NK-92 treated with Interleukin-12 subunit alpha and Interleukin-12 subunit beta, amount 100 ng/mL, for 24 hours (cell line): ENCODE results near the gene MKLN1.

Experiments used
- DNase-seq: peaks from one replicate; lab custom pipeline; 2025; lab: John Stamatoyannopoulos, UW

The MKLN1 gene

DNA sequence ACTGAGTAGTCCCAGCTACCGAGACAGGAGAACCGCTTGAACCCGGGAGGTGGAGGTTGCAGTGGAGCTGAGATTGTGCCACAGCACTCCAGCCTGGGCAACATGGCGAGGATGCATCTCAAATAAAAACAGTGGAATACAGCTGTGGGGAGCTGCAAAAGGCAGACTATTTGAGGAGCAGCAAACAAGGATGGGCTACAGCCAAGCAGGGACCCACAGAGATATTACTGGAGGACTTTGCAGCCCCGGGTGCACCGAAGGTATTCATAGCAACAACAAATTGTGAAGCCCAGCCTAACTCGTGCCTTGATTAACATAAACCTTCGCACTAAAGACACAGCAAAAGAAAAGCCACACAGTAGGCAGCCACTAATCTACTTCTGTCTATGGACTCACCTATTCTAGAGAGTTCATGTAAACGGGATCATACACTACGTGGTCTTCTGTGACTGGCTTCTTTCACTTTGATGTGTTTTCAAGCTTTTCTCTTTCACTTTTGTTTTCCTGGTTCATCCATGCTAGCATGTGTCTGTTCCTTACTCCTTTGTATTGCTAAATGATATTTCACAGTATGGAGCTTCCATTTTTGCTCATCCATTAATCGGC, 194.8 kb downstream of the MKLN1 start:
- no peak for DNase-seq

- DNase-seq: no peak
Measured at GRCh38 chr7:131524115-131524514, 196.4 kb downstream of the MKLN1 start.

DNA sequence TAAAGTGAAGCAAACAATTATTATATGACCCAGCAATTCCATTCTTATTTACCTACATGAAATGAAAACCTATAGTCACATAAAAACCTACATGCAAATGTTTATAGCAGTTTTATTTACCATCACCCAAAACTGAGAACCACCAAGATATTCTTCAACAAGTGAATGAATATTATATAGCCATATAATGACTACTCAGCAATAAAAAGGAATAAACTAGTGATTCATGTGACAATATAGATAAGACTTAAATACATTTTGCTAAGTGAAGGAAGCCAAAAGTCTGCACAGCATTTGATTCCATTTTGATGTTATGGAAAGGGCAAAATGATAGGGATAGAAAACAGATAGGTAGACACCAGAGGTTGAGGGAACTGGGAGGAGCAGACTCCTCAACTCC, 197.0 kb downstream of the MKLN1 start:
- no peak for DNase-seq

DNA sequence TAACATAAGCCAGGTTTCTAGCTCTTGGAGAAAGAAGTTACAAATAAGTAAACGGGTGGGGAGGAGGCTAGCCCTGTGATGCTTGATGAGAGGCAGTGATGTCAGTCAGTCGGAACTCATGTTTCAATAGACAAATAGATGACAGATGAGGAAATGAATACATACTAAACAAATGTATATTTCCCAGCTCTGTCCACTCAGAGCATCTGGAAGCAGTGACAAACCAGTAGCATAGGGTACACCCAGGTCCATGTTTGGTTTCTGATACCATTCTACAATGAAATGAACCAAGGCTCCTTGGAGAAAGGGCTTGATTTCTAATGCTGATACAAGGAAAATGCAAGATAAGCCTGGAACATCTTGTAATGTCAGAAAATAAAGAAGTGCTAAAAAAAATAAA, 198.1 kb downstream of the MKLN1 start:
- DNase-seq: no peak

- DNase-seq: no peak
Measured at GRCh38 chr7:131527456-131527855, 199.8 kb downstream of the MKLN1 start.

GRCh38 chr7:131529179-131529578, 201.5 kb downstream of the MKLN1 start:
- DNase-seq: no peak

GRCh38 chr7:131529617-131530016, 201.9 kb downstream of the MKLN1 start:
- DNase-seq: no peak

- DNase-seq: no peak
Measured at GRCh38 chr7:131530137-131530536, 202.5 kb downstream of the MKLN1 start.

GRCh38 chr7:131532570-131533091, 205.0 kb downstream of the MKLN1 start:
- DNase-seq: no peak

GRCh38 chr7:131533151-131533559, 205.5 kb downstream of the MKLN1 start:
- DNase-seq: no peak

- no peak for DNase-seq
Measured at GRCh38 chr7:131533566-131534561, 206.2 kb downstream of the MKLN1 start.

DNA sequence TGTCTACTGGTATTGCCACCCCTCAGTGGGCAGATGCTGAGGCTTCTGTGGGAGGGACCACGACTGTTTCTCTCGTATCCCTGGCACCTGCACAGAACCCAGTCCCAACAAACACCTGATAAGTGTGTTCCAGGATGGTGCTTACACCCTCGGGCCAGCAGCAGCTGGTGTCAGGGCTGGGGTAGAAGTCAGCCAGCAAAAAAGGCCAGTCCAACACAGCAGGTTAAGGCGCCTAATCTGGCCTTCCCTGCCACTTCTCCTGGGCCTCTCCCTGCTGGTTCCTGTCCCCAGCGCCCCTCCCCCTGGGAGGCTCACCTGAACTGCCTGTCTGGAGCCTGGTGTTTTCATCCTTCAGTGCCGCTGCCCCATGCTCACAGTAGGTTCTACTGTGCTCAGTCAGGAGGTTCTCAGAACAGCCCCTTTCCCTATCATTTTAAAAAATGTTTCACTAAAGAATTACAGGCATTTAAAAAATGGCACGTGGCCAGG, 208.7 kb downstream of the MKLN1 start:
- no peak for DNase-seq

GRCh38 chr7:131537571-131537978, 209.9 kb downstream of the MKLN1 start:
- no peak for DNase-seq

DNA sequence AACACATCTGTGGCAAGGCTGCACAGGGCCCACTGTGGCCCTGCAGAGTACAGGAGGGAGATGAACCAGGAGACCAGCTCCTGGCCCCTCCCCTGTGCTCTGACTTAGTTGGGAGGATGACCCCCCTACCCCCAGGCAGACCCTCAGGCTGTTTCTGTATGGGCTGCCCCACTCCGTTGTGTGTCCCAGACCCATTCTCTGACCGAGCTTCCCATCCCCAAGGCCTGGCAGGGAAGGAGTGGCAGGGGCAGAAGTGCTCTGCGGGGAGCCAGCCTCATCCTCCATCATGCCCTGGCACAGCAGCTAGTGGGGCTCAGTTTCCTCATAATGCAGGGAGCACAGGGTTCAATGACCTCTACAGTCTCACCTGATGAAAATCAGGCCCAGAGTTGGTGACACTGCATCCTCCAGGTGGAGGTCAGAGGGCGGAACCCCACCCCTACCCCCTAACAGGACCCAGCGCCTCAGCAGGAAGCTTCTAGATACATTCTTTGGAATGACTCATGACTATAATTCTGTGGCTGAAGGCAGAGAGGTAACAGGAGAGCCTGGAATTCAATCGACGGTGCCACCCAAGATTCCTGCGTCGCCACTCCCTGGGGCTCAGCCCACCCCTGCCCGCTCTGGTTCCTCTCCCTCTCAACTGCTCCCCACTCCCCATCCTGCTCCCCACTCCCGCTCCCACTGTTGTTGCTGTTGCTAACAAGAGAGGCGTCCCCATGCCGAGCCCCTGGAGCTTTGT, 210.6 kb downstream of the MKLN1 start:
- DNase-seq: no peak

DNA sequence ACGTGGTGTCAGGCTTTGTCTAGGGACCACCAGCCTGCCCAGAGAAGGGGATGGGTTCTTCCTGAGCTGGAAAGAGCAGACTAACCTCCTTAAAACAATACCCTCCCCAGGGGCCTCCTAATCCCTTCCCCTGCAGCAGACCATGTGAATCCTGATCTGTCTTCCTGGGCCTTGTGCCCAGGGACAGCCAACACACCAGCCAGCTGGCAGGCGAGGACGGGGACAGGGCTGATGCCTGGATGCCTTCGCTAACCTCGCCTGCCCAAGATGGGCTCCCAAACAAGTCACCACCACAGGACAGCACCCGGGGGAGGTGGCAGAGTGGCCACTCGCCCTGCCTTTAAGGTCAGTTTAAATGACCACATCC, 211.1 kb downstream of the MKLN1 start:
- no peak for DNase-seq

- no peak for DNase-seq
Measured at GRCh38 chr7:131540491-131541162, 213.0 kb downstream of the MKLN1 start.

GRCh38 chr7:131543298-131543697, 215.6 kb downstream of the MKLN1 start:
- no peak for DNase-seq

DNA sequence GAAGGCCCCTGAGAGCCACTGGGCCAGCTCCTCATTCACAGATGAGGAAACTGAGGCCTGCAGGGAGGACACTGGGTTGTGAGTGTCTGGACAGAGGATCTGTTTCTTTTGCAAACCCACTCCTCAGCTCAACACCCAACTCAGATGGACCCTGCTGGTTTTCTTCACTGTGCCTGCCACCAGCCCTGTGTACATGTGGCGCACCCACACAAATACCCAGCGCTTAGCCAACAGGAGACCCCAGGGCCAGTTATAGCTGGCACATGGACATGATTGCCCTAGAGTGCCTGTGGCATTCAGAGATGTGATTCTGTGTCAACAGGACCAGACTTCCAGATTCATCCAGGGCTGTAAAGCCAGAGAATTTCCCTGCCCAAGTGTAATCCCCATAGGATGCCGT, 216.3 kb downstream of the MKLN1 start:
- no peak for DNase-seq

GRCh38 chr7:131544449-131545301, 217.0 kb downstream of the MKLN1 start:
- no peak for DNase-seq

DNA sequence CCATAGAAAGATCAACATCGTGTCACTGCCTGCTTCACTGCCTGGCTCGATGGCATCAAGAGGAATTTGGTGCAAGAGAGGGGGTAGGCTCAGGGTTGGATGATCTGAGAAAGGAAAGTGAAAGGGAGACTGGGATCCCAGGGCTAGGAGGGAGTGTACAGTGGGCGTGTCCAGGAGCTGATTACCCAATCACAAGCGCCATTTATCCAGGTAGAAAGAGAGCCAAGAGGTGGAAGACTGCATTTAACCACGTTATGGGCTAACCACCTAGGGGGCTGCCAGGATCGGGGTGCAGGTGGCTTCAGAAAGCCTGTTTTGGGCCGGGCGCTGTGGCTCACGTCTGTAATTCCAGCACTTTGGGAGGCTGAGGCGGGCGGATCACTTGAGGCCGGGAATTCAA, 218.4 kb downstream of the MKLN1 start:
- no peak for DNase-seq
